ENCODE results near the gene IGLL5.

Gene IGLL5

GRCh38 chr22:22888571-22889353, 1.1 kb downstream of the IGLL5 start:
- no peaks in the 10 kb centered on the region for H3K4me1 ChIP-seq (ENCODE audit: insufficient read depth, poor library complexity, severe bottlenecking)
- no peak overlapping the region for H3K4me3 ChIP-seq (ENCODE audit: severe bottlenecking)
- H3K9me3 ChIP-seq (ENCODE audit: severe bottlenecking): peaks cover 11% of the 10 kb centered on the region
- no peak overlapping the region for H3K27ac ChIP-seq (ENCODE audit: poor library complexity, severe bottlenecking)
- TF ChIP-seq CTCF (IDR thresholded peaks at IDR 0.05; ENCODE audit: poor library complexity, severe bottlenecking): no peak
- H3K36me3 ChIP-seq (ENCODE audit: low read depth): no peaks in the 10 kb centered on the region
- H3K27me3 ChIP-seq (ENCODE audit: insufficient read depth, poor library complexity, severe bottlenecking): no peaks in the 10 kb centered on the region
- DNase-seq (ENCODE audit: low spot score) (no peak), ATAC-seq (ENCODE audit: low read depth) (no peak)

GRCh38 chr22:22890085-22890484, 2.5 kb downstream of the IGLL5 start:
- Histone ChIP-seq H3K27ac (ENCODE audit: poor library complexity, severe bottlenecking) (no peak overlapping the region), H3K4me3 (ENCODE audit: severe bottlenecking) (no peak overlapping the region), H3K36me3 (ENCODE audit: low read depth) (no peaks in the 10 kb centered on the region), H3K4me1 (ENCODE audit: insufficient read depth, poor library complexity, severe bottlenecking) (no peaks in the 10 kb centered on the region), H3K9me3 (ENCODE audit: severe bottlenecking) (peaks cover 12% of the 10 kb centered on the region), H3K27me3 (ENCODE audit: insufficient read depth, poor library complexity, severe bottlenecking) (no peaks in the 10 kb centered on the region)
- ATAC-seq (ENCODE audit: low read depth): no peak
- DNase-seq (ENCODE audit: low spot score): no peak
- TF ChIP-seq CTCF (IDR thresholded peaks at IDR 0.05; ENCODE audit: poor library complexity, severe bottlenecking): no peak

GRCh38 chr22:22891139-22891621, 3.6 kb downstream of the IGLL5 start:
- Histone ChIP-seq H3K4me1 (ENCODE audit: insufficient read depth, poor library complexity, severe bottlenecking) (no peaks in the 10 kb centered on the region), H3K27me3 (ENCODE audit: insufficient read depth, poor library complexity, severe bottlenecking) (no peaks in the 10 kb centered on the region), H3K4me3 (ENCODE audit: severe bottlenecking) (no peak overlapping the region), H3K9me3 (ENCODE audit: severe bottlenecking) (peaks cover 13% of the 10 kb centered on the region), H3K36me3 (ENCODE audit: low read depth) (no peaks in the 10 kb centered on the region), H3K27ac (ENCODE audit: poor library complexity, severe bottlenecking) (no peak overlapping the region)
- ATAC-seq (ENCODE audit: low read depth): no peak
- no peak for DNase-seq (ENCODE audit: low spot score)
- no peak for TF ChIP-seq CTCF (IDR thresholded peaks at IDR 0.05; ENCODE audit: poor library complexity, severe bottlenecking)

GRCh38 chr22:22892096-22893052, 4.8 kb downstream of the IGLL5 start:
- no peaks in the 10 kb centered on the region for H3K27me3 ChIP-seq (ENCODE audit: insufficient read depth, poor library complexity, severe bottlenecking)
- no peak overlapping the region for H3K27ac ChIP-seq (ENCODE audit: poor library complexity, severe bottlenecking)
- no peaks in the 10 kb centered on the region for H3K4me1 ChIP-seq (ENCODE audit: insufficient read depth, poor library complexity, severe bottlenecking)
- no peaks in the 10 kb centered on the region for H3K36me3 ChIP-seq (ENCODE audit: low read depth)
- H3K4me3 ChIP-seq (ENCODE audit: severe bottlenecking): no peak overlapping the region
- no peak for TF ChIP-seq CTCF (IDR thresholded peaks at IDR 0.05; ENCODE audit: poor library complexity, severe bottlenecking)
- peaks cover 13% of the 10 kb centered on the region for H3K9me3 ChIP-seq (ENCODE audit: severe bottlenecking)
- DNase-seq (ENCODE audit: low spot score) (no peak), ATAC-seq (ENCODE audit: low read depth) (no peak)

Measured in RWPE2 (cell line).